ENCODE measurements around the gene CSRNP3.
"Not testable (repeated sequence)": the region's sequence is repeated elsewhere in the genome, so short reads cannot be mapped to it uniquely, and the experiment has no call there.

CSRNP3 gene

GRCh38 chr2:165547900-165548299 is 78.4 kb downstream of the CSRNP3 start:
- no peak for DNase-seq

DNA sequence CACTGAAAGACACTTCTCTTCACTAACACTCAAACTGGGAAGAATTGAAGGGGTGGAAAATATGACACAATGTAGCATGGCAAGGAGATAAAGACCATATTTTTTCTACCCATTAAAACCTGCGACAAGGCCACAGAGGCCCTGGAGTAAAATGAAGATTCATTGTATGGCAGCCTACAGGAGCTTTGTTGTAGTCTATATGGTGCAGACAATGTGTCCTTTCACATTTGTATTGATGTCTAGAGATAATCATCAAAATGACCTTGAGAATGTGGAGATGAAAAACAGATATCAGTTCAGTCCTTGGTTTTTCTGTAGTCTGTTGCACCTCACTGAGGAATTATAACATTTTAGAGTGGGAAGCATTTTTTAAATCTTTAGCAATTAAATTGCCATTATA is 80.1 kb downstream of the CSRNP3 start:
- DNase-seq = no peak

- no peak for DNase-seq
Measured at GRCh38 chr2:165558832-165559231, 89.3 kb downstream of the CSRNP3 start.

DNA sequence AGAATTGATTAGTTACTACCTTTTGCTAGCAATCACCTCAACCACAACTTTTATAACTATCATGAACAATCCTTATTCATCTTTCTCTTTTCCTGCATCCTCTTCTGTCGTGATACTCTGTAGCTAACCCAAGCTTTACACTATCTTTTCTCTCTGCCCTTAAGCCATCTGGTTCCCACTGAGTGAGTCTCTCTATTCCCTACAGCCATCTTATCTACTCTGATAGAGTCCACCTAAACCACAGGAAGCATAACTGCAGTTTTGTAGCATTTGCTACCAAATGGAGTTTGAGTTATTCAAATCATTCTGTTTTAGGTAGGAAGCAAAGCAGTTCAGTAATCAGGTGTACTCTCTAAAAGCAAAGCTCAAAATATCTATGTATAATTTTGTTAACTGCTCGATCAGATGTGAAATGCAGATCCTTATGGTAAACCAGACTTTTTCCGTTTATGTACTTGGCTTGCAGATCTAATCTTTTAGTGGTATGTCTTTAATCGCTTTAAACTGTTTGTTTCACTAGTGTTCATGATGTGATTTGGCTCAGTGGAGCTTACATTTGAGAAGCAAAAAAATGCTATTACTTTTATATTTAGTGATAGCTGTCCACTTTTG is 91.0 kb downstream of the CSRNP3 start:
- no peak for DNase-seq

DNA sequence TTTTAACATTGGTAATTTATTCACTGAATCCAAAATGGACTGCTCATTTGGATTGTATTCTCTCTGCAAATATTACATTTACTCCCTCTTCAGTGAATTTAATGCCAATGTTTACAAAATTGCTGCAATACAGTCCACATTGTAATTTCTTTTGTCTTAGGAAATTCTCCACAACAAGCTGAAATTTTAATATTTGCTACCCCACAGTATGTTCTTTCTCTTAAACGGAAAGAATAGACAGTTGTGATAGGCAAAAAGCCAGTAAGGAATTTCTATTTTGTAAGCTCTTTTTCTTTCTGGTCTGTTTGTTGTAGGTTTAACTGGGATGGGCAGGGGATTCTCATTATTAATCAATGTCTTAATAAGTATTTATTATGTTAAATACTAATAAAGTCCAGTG is 92.0 kb downstream of the CSRNP3 start:
- no peak for DNase-seq

DNA sequence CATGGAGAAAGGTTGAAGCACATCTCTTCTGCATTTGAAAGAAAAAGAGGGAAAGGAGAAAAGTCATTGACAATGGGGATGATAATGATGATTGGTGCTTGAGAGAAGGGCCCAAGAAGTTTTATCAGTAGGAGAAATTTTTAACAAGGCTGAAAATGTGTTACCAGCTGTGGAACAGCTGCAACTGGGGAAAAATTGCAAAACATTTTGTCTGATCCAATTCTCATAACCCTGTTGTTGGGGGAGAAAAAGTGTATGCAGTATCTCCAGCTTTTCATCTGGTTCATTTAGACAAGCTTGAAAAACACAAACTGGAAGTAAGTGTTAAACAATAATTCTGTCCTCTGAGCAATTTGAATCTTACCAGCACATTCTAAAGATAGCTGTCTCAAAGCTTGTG is 92.7 kb downstream of the CSRNP3 start:
- DNase-seq = no peak

DNA sequence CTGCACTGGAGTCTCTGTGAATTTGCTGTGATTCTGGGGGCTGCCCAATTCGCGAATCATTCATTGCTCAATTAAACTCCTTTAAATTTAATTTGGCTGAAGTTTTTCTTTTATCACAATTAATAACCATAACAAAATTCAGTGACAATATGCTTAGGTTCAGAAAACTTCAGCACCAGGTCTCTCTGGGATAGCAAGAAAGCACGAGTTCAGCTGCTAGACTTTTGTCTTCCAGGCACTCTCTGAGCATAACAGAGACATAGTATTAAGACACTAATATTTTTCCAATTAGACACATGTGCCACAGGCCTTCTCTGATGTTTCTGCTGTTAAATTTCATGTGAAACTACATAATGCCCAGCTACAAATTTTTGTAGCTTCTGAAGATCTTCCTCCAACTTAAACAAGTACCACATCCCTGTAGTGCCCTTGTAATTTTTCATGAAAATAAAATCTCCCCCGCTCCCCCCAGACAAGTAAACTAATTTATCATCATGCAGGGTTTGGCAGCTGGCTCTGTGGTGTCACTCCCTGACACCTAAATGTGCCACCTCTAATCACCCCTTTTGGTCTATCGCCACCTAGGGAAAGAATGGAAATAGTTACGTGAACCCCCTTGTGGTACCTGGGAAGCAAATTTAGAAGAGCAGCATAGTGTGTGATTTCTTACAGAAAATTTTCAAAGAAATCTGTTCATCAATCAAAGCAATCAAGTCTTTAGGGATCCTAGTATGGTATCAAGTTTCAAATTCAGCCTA is 94.1 kb downstream of the CSRNP3 start:
- no peak for DNase-seq

GRCh38 chr2:165566008-165566407 is 96.5 kb downstream of the CSRNP3 start:
- DNase-seq = no peak

- DNase-seq = no peak
Measured at GRCh38 chr2:165567273-165567672, 97.8 kb downstream of the CSRNP3 start.

DNA sequence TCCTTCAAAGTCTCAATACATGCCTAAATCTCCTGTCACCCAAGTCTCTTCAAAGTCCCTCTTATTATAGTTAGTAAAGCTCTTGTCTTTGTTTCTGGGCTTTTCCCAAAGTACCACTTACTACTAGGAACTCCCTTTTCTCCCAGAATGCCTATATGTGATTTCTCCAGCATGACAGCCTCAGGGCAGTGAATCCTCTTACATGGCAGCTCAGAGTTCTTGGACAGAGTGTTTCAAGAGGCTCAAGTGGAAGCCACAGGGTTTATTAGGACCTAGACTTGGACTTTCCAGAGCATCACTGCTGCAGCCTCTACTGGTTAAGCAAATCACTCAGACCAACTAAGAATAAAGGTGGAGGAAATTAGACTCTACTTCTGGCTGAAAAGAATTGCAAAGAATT is 98.9 kb downstream of the CSRNP3 start:
- DNase-seq = no peak

DNA sequence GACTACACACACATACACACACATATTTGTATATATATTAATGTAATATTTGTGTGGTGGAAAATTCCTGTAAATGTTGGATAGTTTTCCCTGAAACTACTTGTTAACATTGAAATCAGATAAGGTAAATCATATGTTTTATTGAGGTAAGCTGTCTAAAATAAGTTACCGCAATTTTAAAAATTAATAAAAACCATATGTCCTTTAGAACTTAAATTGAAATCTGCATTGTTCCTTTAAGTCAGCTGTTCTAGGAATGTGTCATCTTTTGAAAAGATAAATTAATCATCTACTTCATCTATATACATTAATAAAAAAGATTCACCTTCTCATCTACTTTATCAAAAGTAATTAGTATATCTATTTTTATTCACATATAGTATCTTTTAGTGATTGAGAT is 102.0 kb downstream of the CSRNP3 start:
- DNase-seq = no peak

- no peak for DNase-seq
Measured at GRCh38 chr2:165572151-165572550, 102.7 kb downstream of the CSRNP3 start.

DNA sequence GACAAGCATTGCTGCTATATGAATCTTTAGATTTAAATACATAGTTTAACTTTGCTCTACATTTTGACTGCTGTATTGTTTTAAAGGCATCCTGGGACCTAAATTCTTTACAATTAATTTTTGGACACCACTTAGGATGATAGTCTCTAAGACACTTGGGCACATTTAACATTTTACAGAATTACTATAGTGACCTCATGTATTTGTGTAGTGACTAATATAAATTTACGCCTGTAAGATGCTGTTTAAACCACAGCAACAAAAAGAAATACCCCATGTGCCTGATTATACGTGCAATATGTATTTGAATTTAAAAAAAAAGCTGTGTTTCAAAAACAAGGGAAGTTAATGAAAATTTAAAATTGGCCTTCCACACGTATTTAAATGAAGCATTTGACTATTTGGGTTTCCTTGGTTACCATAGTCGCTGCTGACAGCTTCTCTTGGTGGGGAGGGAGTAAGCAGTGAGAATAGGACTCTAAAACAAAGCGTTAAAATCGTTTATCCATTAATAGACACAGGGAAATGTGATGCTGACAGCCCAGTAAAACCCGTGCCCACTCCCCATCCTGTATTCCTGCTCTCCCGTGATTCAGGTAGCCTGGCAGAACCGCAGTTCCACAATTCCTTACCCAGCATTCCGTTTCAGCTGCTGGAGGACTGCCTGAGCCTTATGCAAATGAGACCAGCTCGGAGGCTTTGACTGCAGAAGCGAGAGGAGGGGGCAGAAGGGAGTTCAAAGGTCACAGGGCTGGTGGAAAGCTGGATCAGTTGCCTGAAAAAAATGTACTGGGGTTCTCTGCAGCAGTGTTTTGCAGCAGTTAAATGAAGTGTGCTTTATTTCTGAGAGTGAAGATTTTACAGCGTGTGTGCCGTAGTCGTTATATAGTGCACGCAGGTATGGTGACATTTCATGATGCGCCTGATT is 104.3 kb downstream of the CSRNP3 start:
- no peak for DNase-seq

DNA sequence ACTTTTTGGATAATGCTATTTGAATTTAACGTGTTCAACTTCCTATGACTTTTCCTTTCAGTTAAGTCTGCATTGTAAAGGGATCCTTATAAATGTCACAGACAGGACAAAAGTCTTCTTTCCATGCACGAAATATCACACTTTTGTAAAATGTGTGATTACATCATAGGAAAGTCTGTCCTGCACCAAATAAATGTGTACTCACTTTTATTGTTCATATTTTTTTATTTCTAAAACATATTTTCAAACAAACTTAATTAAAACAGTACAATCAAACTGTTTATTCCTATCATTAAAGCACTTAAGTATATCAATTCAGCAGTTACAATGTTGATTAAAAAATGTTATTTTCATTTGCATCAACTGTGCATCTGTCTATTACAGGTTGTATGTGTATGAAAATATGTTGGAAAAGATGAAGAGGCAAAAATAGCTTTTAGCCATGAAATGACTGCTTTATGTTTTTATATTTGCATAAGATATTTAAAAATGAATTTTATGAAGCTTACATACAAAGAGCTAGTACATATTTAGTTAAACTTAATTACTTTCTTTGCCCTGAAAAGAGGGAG is 105.6 kb downstream of the CSRNP3 start:
- DNase-seq = no peak

DNA sequence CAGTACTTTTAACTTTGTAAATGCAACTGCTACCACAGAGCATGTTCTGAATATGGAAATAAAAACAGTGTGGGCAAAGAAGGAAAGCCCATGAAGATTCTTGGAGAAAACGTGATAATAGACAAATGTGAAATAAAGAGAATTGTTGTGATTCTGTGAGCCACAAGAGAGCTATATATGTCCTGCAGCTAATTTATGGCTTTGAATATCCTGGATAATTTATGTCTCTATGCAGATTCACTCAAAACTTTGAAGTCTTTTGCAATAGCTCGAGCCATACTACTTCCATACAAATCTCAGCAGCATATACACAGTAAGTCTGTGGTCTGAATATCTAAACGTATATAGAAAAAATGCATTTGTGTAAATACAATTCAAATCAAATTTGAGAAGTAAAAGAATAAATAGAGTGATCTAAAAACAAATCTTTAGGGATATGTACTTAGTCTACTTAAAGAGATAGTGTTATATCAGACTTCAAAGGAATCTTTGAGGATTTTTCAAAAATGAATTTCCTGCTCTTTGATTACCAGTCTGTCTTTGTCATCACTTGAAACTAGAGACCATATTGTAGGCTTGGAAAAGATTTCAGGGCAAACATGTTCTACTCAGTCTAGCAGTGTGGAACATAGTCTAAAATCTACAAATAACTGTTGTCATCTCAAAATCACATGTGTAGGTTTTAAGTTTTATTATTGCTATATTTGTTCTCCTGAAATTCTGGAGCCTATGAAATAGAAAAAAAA is 107.1 kb downstream of the CSRNP3 start:
- no peak for DNase-seq

- DNase-seq = no peak
Measured at GRCh38 chr2:165582409-165582808, 112.9 kb downstream of the CSRNP3 start.

- no peak for DNase-seq
Measured at GRCh38 chr2:165582863-165583506, 113.5 kb downstream of the CSRNP3 start.

- no peak for DNase-seq
Measured at GRCh38 chr2:165584126-165584654, 114.7 kb downstream of the CSRNP3 start.

GRCh38 chr2:165586019-165586418 is 116.5 kb downstream of the CSRNP3 start:
- no peak for DNase-seq

DNA sequence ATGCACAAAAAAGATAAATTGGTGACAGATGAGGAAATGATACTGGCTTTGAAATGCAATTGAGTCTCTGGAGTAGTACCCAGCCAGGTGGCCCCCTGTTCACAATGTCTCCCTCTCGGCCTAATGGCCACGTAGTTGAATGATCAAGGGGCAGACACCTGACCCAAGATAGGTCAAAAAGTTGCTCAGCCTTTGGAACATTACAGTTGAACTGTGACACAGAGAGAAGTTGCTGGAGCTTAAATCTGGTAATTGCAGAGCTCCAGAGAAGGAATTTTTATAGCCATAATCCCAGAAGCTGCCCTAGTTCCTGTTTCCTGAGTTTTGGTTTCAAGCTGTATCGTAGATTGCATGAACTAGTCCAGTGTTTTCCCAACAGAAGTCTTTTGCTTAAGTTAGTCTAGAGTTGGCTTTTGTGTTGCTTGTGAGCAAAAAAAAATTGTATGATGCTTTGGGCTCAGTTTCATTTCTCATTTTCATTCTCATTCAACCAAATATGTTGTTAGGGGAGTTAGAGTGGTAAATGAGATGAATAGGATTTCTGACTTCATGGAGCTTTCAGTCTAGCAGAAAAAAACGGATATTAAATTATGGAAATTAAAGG is 117.9 kb downstream of the CSRNP3 start:
- DNase-seq = no peak

DNA sequence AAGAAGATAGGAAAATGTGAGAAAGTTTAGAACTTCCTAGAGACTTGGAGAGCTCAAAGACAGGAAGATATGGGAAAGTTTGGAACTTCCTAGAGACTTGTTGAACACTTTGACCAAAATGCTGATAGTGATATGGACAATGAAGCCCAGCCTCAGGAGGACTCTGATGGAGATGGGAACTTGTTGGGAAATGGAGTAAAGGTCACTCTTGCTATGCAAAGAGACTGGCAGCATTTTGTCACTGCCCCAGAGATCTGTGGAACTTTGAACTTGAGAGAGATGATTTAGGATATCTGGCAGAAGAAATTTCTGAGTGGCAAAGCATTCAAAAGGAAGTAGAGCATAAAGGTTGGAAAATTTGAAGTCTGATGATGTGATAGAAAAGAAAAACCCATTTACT is 121.5 kb downstream of the CSRNP3 start:
- DNase-seq = not testable (repeated sequence)
